NCI-H446 treated with DMSO at 0.1 percent for 48 hours (cell line): Measurements from ENCODE around the gene BRD4.

Experiments
- DNase-seq: peaks from one replicate; lab custom pipeline; 2025; lab: John Stamatoyannopoulos, UW

BRD4 gene

GRCh38 chr19:15248106-15248505, 84.2 kb downstream of the BRD4 start:
- no peak for DNase-seq

GRCh38 chr19:15247107-15248014, 85.0 kb downstream of the BRD4 start:
- no peak for DNase-seq

GRCh38 chr19:15246198-15246481, 86.2 kb downstream of the BRD4 start:
- no peak for DNase-seq

- no peak for DNase-seq
Measured at GRCh38 chr19:15245370-15246197, 86.8 kb downstream of the BRD4 start.

GRCh38 chr19:15244808-15245207, 87.5 kb downstream of the BRD4 start:
- DNase-seq, result no peak

GRCh38 chr19:15244106-15244803, 88.1 kb downstream of the BRD4 start:
- no peak for DNase-seq

- DNase-seq, result no peak
Measured at GRCh38 chr19:15243236-15243957, 88.9 kb downstream of the BRD4 start.

- DNase-seq, result peak; percentile 72
Measured at GRCh38 chr19:15241259-15241910, 91.0 kb downstream of the BRD4 start.

GRCh38 chr19:15240515-15240914, 91.8 kb downstream of the BRD4 start:
- DNase-seq, result no peak

GRCh38 chr19:15239337-15239949, 92.9 kb downstream of the BRD4 start:
- no peak for DNase-seq

GRCh38 chr19:15238639-15239155, 93.6 kb downstream of the BRD4 start:
- no peak for DNase-seq

GRCh38 chr19:15237759-15238638, 94.3 kb downstream of the BRD4 start:
- DNase-seq, result no peak

- DNase-seq, result no peak
Measured at GRCh38 chr19:15236886-15237285, 95.5 kb downstream of the BRD4 start.

- DNase-seq, result no peak
Measured at GRCh38 chr19:15235781-15236180, 96.6 kb downstream of the BRD4 start.

GRCh38 chr19:15234431-15235130, 97.8 kb downstream of the BRD4 start:
- no peak for DNase-seq

GRCh38 chr19:15231271-15231670, 101.1 kb downstream of the BRD4 start:
- no peak for DNase-seq

- no peak for DNase-seq
Measured at GRCh38 chr19:15227261-15227660, 105.1 kb downstream of the BRD4 start.

- no peak for DNase-seq
Measured at GRCh38 chr19:15225760-15226159, 106.6 kb downstream of the BRD4 start.
